CMK (cell line): ENCODE data around the gene AHR.
"Not testable (repeated sequence)": the region's sequence is repeated elsewhere in the genome, so short reads cannot be mapped to it uniquely, and the experiment has no call there.

ENCODE experiments used
- DNase-seq: peaks from one replicate; pipeline ENCODE4 v3.0.0-alpha.2; 2010; ENCODE audit warnings: low read depth

Gene AHR

DNA sequence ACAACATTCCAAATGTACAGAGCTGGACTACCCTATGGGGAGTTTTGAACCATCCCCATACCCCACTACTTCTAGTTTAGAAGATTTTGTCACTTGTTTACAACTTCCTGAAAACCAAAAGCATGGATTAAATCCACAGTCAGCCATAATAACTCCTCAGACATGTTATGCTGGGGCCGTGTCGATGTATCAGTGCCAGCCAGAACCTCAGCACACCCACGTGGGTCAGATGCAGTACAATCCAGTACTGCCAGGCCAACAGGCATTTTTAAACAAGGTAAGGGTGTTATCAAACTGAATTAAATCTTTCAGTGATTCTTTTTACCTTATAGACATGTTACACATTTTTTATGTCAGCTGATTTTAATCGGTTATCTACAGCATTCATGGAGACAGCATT lies 41.5 kb downstream of the AHR start:
- DNase-seq: no peak

DNA sequence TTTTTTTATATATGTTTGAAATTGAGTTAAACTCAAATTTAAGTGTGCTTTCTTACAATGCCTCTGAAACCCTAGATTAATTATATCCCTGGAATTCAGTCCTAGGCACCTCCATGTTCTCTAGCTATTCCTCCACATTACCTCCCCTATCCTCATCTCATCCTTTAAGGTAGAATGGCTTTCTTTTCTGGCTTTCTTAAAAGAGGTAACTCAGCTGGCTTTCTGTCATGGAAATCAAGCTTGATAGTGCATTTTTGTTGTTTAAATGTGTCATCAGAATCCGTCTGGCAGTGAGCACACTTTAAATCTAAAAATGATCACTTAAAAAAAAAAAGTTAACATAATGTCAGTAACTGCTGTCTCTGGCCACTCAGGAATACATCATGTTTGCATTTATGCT lies 42.2 kb downstream of the AHR start:
- no peak for DNase-seq

DNA sequence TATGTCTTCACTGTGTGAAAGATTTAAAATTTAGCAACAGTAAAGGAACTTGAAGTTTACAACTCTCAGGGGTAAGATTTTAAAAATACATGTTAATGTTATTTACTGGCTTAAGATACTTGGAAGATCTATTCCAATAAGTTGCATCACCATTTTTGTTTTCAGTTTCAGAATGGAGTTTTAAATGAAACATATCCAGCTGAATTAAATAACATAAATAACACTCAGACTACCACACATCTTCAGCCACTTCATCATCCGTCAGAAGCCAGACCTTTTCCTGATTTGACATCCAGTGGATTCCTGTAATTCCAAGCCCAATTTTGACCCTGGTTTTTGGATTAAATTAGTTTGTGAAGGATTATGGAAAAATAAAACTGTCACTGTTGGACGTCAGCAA lies 44.3 kb downstream of the AHR start:
- DNase-seq: no peak

GRCh38 chr7:17347401-17347800 lies 48.9 kb downstream of the AHR start:
- DNase-seq: no peak

- DNase-seq: not testable (repeated sequence)
Measured at GRCh38 chr7:17348932-17349331, 50.5 kb downstream of the AHR start.

DNA sequence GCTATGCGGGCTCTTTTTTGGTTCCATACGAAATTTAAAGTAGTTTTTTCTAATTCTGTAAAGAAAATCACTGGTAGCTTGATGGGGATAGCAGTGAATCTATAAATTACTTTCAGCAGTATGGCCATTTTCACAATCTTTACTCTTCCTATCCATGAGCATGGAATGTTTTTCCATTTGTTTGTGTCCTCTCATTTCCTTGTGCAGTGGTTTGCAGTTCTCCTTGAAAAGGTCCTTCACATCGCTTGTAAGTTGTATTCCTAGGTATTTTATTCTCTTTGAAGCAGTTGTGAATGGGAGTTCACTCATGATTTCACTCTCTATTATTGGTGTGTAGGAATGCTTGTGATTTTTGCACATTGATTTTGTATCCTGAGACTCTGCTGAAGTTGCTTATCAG lies 51.9 kb downstream of the AHR start:
- DNase-seq: not testable (repeated sequence)

DNA sequence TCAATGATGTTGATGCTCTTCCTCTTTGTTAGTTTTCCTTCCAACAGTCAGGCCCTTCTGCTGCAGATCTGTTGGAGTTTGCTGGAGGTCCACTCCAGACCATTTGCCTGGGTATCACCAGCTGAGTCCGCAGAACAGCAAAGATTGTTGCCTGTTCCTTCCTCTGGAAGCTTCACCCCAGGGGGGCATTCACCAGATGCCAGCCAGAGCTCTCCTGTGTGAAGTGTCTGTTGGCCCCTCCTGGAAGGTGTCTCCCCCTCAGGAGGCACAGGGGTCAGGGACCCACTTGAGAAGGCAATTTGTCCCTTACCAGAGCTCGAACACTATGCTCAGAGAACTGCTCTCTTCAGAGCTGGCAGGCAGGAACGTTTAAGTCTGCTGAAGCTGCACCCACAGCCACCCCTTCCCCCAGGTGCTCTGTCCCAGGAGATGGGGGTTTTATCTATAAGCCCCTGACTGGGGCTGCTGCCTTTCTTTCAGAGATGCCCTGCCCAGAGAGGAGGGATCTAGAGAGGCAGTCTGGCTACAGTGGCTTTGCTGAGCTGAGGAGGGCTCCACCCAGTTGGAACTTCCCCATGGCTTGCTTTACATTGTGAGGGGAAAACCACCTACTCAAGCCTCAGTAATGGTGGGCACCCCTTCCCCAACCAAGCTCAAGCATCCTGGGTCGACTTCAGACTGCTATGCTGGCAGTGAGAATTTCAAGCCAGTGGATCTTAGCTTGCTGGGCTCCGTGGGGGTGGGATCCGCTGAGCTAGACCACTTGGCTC lies 55.4 kb downstream of the AHR start:
- not testable (repeated sequence) for DNase-seq

DNA sequence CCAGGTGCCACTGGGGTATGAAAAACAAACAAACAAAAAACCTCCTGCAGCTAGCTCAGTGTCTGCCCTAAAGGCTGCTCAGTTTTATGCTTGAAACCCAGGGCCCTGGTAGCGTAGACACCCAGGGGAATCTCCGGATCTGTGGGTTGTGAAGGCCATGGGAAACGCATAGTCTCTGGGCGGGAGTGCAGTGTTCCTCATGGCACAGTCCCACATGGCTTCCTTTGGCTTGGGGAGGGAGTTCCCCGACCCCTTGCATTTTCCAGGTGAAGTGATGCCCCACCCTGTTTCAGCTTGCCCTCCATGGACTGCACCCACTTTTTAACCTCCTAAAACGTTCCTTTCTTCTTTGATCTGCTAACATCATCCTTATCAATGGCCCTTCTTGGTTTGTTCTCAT lies 56.0 kb downstream of the AHR start:
- DNase-seq: no peak

DNA sequence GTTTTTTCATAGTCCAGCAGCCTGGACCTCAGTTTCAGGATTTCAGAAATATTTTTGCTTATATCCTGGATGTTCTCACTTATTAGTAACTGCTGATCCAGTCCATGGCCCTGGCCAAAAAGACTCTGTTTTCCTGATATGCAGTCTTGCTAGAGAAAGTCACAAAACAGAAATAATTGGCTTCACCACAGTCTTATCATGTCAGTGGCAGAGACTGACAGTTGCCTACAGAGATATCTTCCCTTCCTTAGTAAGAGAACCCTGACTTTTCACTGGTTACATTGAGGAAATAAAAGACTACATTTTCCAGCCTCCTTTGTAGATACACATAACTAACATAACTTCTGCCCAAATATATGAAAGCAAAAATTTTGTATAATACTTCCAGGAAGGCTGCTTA lies 56.6 kb downstream of the AHR start:
- DNase-seq: no peak

DNA sequence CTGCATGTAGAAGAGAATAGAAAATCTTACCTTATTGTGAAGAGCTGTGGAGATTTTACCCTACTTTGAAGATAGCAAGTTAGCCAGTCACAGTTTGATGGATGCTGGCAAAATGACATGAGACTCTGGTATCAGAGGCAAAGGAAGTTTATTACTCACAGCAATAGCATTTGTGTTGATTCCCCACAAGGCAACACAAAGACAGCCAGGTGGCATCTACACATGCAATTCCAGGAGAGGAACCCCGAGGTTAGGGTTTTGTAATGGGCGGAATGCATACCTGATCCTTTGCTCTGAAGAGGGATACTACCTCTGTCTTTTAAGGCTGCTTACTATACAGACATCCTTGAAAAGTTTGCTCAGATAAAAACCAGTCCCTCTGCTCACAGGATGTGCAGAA lies 59.5 kb downstream of the AHR start:
- no peak for DNase-seq

DNA sequence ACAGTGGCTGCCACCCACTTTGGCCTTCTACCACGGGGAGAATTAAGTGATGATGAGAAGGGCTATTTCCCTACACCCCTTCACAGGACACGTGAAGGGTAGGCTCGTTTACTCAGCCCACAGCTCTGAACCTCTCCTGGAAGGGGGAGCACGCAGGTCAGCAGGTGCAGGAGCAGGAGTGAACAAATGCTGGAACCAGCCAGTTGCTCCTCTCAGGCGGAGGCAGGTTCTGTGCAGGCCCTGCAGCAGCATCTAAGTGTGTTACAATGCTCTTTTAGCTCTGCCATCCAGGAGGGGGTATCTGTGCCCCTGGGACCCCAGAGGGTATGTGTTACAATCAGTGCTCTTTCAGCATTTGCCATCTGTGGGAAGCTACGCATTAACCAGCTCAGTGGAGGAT lies 61.2 kb downstream of the AHR start:
- no peak for DNase-seq

DNA sequence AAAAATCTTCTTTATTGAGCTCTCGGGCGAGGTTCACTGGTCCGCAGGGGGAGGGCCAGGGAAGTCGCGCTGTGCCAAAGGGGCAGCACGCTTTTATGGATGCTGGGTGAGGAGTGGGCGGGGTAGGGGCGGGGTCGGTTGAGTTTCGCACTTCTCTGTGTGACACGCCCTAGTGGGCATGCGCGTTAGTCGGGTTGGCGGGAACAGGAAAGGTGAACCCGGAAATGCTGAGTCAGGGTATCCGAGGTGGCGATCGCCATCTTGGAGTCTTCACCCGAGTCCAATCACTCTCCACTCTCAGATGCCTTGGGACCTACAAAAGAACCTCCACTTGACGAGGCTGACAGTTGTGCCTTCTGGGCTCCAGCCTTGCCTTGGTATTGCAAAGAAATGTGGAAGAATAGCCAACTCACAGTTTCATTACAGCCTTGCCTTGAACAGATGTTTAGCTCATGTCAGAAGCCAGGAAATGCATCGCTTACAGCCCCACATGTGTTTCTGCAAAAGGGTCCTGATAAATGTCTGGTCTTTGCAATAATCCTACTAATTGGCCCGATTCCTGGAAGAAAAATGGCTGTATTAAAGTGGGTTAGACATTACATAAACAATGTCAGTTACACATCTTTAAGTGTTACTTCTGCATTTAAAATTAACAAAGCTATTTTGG lies 64.1 kb downstream of the AHR start:
- DNase-seq: no peak

- DNase-seq: no peak
Measured at GRCh38 chr7:17364671-17365070, 66.2 kb downstream of the AHR start.

- DNase-seq: no peak
Measured at GRCh38 chr7:17365775-17366174, 67.3 kb downstream of the AHR start.

- DNase-seq: no peak
Measured at GRCh38 chr7:17367502-17367901, 69.0 kb downstream of the AHR start.

DNA sequence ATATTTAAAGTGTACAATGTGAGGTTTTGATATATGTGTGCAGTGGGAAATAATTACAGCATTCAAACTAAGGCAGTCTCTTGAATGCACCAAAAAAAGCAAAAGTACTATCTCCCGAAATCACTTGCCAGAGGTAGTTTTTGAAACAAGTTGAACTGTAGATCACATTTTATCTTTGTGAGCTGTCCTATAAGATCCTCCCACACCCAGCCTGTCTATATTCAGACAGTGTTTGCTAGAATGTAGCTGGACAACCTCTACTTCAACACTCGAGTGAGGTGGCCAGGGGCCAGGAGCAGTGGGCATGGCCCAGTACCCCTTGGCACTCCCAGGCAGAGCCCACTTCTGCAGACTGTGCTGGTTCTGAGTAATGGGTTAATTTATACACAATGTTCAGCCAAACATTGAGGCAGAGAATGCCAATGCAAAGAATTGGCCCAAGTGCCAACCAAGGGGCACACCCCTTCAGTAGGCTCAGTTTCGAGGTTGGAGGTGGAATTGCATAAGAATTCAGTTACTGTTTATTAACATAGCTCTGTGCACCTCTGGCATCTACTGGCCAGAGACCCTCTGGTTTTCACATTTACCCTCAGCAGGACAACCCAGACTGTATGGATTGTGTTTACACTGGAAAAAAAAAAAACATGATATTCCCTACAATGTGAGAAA lies 70.5 kb downstream of the AHR start:
- DNase-seq: no peak

- no peak for DNase-seq
Measured at GRCh38 chr7:17369691-17370426, 71.4 kb downstream of the AHR start.

- no peak for DNase-seq
Measured at GRCh38 chr7:17370901-17371585, 72.6 kb downstream of the AHR start.

DNA sequence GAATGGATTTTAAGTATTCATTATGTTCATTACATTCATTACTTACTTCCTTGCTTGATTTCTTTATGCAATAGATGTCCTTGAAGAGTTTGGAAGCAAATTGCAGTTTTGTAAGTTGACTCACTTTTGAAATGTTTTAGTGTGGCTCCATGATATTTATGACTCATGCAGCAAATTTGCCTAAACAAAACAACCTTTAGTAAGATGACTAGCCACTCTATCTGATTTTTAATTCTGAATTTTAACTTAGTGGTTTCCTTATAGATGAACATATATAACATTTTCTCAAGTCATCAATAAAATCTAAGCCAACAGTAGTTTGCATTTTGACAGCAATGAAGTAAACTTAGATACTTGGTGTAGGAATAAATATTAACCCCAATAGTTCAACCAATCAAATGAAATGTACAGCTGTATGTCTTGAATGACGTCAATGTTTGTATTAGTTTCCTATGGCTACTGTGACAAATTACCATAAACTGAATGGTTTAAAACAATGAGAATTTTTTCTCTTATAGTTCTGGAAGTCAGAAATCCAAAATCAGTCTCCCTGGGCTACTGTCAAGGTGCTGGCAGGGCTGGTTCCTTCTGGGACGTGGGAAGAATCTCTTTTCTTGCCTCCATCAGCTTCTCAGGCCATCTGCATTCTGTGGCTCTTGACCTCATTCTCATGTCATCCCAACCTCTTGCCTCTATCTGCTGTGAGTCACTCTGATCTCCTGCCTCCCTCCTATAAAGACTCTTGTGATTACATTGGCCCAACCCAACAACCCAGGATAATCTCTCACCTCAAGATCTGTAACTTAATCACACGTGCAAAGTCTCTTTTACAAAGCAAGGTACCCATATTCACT lies 73.4 kb downstream of the AHR start:
- DNase-seq: no peak

DNA sequence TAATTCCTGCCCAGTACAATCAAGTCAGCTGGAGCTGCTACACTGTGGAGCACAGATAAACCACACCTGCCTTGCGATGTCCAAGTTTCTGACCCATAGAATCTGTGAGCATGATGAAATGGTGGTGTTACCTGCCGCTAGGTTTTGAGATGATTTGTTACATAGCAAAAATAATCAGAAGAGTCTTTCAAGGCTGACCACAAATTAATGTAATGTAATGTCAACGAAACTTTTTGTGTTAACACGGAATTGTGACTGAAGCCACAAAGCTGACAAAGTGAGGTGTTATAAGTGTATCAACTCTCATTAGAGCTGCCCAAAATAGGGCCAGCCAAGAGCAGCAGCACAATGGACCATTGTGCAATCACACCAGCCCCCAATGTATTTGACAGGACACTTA lies 75.7 kb downstream of the AHR start:
- no peak for DNase-seq

- DNase-seq: no peak
Measured at GRCh38 chr7:17374654-17375053, 76.2 kb downstream of the AHR start.
